GM23248 (cell line): ENCODE data around the gene NRSN2. TPM values are rescaled to one million over a fixed set of nuclear protein-coding genes. Genes with fewer than 3 reads are reported as not detected.
"Not testable (repeated sequence)": the region's sequence is repeated elsewhere in the genome, so short reads cannot be mapped to it uniquely, and the experiment has no call there.

Experiments
- DNase-seq: peaks from one replicate; pipeline ENCODE4 v3.0.0-alpha.2; 2015
- H2AFZ ChIP-seq: fragments of 200-600 bp; sonication (generic); 2 replicates; pipeline ENCODE4 v1.6.1; 2016; ENCODE audit warnings: antibody characterized with exemption
- H3F3A ChIP-seq: fragments of 200-600 bp; sonication (generic); 2 replicates; pipeline ENCODE4 v1.6.1; 2016; ENCODE audit warnings: mild to moderate bottlenecking, antibody characterized with exemption, mixed run types; ENCODE audit not compliant: insufficient read depth
- H3K27ac ChIP-seq: fragments of 200-600 bp; sonication (generic); 2 replicates; pipeline ENCODE4 v1.5.1; 2016; ENCODE audit warnings: mild to moderate bottlenecking
- H3K27me3 ChIP-seq: fragments of 200-600 bp; sonication (generic); replicated peaks from 2 replicates; pipeline ENCODE4 v1.6.1; 2016; ENCODE audit warnings: mild to moderate bottlenecking; ENCODE audit not compliant: insufficient read depth
- H3K36me3 ChIP-seq: fragments of 200-600 bp; sonication (generic); 2 replicates; pipeline ENCODE4 v1.6.1; 2016; ENCODE audit warnings: low read depth, mild to moderate bottlenecking
- H3K4me1 ChIP-seq: fragments of 200-600 bp; sonication (generic); 2 replicates; pipeline ENCODE4 v1.6.1; 2016; ENCODE audit warnings: mild to moderate bottlenecking; ENCODE audit not compliant: insufficient read depth
- H3K4me2 ChIP-seq: fragments of 200-600 bp; sonication (generic); one replicate; pipeline ENCODE4 v1.6.1; 2016; ENCODE audit warnings: mild to moderate bottlenecking; ENCODE audit not compliant: unreplicated experiment
- H3K4me3 ChIP-seq: fragments of 200-600 bp; sonication (generic); 2 replicates; pipeline ENCODE4 v1.5.1; 2016; ENCODE audit warnings: mild to moderate bottlenecking
- H3K79me2 ChIP-seq: fragments of 200-600 bp; sonication (generic); 2 replicates; pipeline ENCODE4 v1.6.1; 2016; ENCODE audit warnings: mild to moderate bottlenecking; ENCODE audit not compliant: insufficient read depth
- H3K9ac ChIP-seq: fragments of 200-600 bp; sonication (generic); 2 replicates; pipeline ENCODE4 v1.6.1; 2016; ENCODE audit warnings: mild to moderate bottlenecking
- H3K9me2 ChIP-seq: fragments of 200-600 bp; sonication (generic); 2 replicates; pipeline ENCODE4 v1.6.1; 2016; ENCODE audit warnings: mixed run types, mild to moderate bottlenecking, moderate library complexity; ENCODE audit not compliant: insufficient read depth
- H3K9me3 ChIP-seq: fragments of 200-600 bp; sonication (generic); one replicate; pipeline ENCODE4 v1.6.1; 2017; ENCODE audit warnings: low read depth
- H4K20me1 ChIP-seq: fragments of 200-600 bp; sonication (generic); 2 replicates; pipeline ENCODE4 v1.6.0; 2016; ENCODE audit not compliant: insufficient read depth
- EZH2 ChIP-seq: fragments of 200-600 bp; sonication (generic); IDR thresholded peaks from 2 replicates; pipeline ENCODE4 v1.6.1; 2018; ENCODE audit warnings: antibody characterized with exemption, mild to moderate bottlenecking; ENCODE audit not compliant: insufficient read depth, poor library complexity, severe bottlenecking
- EZH2phosphoT487 ChIP-seq: fragments of 200-600 bp; sonication (generic); IDR thresholded peaks from 2 replicates; pipeline ENCODE4 v1.6.1; 2018; ENCODE audit warnings: antibody characterized with exemption, moderate library complexity, mild to moderate bottlenecking, low read depth; ENCODE audit not compliant: insufficient read depth
- WGBS, 2 experiments: methylation state at CpG; one replicate each; pipeline ENCODE4 v1.1.6; 2015 to 2017; ENCODE audit warnings: low lambda C conversion rate in 2 of 2, low coverage in 1 of 2; ENCODE audit errors: missing lambda C conversion rate in 2 of 2; 5-methylcytosine and 5-hydroxymethylcytosine counted together
- in situ Hi-C: fragments of 300-500 bp; cut with MboI; formaldehyde crosslinking; loops from 2 replicates; pipeline ENCODE4 v1.15.0; 2020
- polyA plus RNA-seq: library from polyadenylated mRNA; unstranded; fragments of >200 nt; fragmentation: Nextera tagmentation; extraction: Ambion mirVana; gene quantifications from 2 replicates; pipeline ENCODE4 v1.2.1, GENCODE V29; 2016
- total RNA-seq: library from RNA; depleted of rRNA; stranded (reverse); fragments of >200 nt; shearing (Covaris generic); gene quantifications from 2 replicates; pipeline ENCODE4 v1.2.3, GENCODE V29; 2014

Gene NRSN2
- total and polyA plus RNA-seq, 2 experiments from 2014 or later = 76.7 to 76.8 TPM

DNA sequence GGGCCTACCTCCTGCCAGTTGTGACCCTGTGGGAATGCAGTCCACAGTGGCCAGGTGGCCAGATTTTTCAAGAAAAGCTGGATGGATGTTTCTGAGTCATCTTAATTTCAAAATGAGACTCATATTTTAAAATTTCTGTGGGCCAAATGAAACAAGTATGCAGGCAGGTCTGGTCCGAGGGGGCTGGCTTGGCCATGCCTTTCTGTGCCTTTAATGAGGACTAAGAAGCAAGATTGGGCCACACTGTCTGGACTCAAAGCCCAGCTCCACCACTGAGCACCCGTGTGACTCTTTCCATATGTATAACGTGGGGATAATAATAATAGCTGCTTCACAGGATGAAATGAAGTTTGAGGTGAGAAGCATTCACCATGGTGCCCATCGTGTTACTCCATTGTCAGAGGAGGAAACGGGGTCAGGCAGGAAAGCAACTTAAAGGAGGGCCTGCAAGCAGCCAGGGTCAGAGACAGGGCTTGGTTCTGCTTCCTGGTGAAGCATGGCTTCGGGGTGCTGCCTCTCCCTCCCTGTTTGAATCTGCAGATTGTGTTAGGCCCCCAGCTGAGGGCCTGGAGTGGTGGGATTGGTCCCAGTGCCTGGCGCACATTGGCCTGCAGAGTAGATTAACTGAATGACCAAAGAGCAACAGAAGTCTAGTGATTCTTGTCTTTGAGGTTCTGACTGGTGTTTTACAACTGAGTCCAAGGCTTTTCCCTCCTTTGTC lies 17.8 kb upstream of the NRSN2 start:
- Histone ChIP-seq H3K4me3 (peak overlapping the region; percentile 84; the same call in 1 of the 2 replicates), H3K27ac (peak overlapping the region; percentile 46), H3F3A (peaks cover 34% of the 10 kb centered on the region), H3K9me2 (no peaks in the 10 kb centered on the region), H3K4me1 (peaks cover 26% of the 10 kb centered on the region), H3K9ac (peak overlapping the region; percentile 88; the same call in 1 of the 2 replicates), H4K20me1 (no peaks in the 10 kb centered on the region), H2AFZ (no peak overlapping the region), H3K9me3 (no peaks in the 10 kb centered on the region), H3K79me2 (peaks cover 19% of the 10 kb centered on the region), H3K4me2 (peak overlapping the region; percentile 34), H3K36me3 (no peaks in the 10 kb centered on the region), H3K27me3 (no peaks in the 10 kb centered on the region)
- in situ Hi-C loops = no loop called here
- TF ChIP-seq EZH2phosphoT487 (no peak), EZH2 (no peak)
- WGBS, 2 experiments = 48 to 51% methylated on average over 7 of the region's 7 CpGs
- DNase-seq = peak; percentile 65

DNA sequence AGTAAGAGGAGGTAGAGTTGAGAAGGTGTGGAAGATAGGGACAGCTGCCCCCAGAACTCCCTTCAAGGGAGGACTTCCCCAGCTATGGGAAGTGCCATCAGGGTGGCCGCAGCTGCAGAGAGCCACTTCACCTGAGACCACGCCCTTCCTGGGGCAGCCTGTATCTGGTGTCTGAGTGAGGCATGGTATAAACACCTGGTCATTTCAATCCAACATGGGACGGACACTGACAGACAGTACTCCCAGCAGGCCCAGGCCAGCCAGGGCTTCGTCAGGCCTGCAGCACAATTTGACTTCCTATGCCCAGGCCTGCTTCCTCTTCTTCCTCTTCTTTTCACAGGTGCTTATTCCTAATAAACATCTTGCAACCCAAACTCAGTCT lies 17.1 kb upstream of the NRSN2 start:
- Histone ChIP-seq H3K27ac (peak overlapping the region; percentile 46; the same call in 1 of the 2 replicates), H4K20me1 (no peaks in the 10 kb centered on the region), H3K4me3 (no peak overlapping the region), H2AFZ (no peak overlapping the region), H3K9ac (no peak overlapping the region), H3K9me3 (no peaks in the 10 kb centered on the region), H3K27me3 (no peaks in the 10 kb centered on the region), H3F3A (peaks cover 31% of the 10 kb centered on the region), H3K36me3 (no peaks in the 10 kb centered on the region), H3K4me1 (peaks cover 26% of the 10 kb centered on the region), H3K9me2 (no peaks in the 10 kb centered on the region), H3K79me2 (peaks cover 19% of the 10 kb centered on the region), H3K4me2 (no peak overlapping the region)
- in situ Hi-C loops = no loop called here
- DNase-seq = no peak
- no peak for TF ChIP-seq EZH2phosphoT487
- TF ChIP-seq EZH2 = no peak
- WGBS, 2 experiments = 89 to 94% methylated on average over 3 to 4 of the region's 4 CpGs

DNA sequence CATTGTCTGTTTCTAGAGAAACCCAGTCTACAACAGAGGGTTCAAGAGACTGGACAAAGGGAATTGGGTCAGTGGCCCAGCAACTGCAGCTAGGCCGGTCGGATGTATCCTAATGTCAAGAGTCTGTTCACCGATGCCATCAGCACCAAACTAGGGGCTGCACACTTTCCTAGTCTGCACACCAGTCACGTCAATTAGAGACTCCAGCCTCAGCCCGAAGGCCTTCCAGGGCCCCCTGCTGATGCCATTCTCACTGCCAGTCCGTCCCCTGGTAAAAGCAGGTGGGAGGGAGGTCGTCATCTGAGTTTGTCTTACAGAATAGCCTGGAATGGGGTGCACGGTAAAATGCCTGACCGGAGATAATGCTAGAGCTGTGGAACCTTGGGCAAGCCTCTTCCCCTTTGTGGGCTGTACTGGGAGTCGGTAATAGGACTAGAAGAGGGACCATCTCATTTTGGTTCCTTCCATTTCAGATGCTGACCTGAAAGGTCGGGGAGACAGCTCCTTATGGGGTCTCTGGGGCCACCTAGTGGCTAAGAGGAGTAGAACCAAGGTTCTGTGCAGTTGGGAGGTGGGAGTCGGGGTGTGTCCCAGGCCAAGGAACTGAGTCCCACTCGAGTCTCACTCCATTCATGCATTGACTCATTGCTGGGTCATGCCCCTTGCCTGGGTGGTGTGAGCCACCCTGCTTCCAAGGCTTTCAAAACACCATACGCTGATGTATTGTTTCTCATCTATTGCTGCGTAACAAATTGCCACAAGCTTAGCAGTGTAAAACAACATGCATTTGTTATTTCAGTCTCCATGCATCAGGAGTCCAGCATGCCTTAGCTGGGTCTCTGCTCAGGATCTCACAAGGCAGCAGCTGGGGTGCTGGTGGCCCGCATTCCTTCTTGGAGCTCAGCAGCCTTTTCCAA lies 16.4 kb upstream of the NRSN2 start:
- H3K4me1 ChIP-seq = peaks cover 26% of the 10 kb centered on the region
- H2AFZ ChIP-seq = no peak overlapping the region
- no peaks in the 10 kb centered on the region for H3K9me2 ChIP-seq
- no peaks in the 10 kb centered on the region for H4K20me1 ChIP-seq
- H3K27me3 ChIP-seq = no peaks in the 10 kb centered on the region
- H3K9me3 ChIP-seq = no peaks in the 10 kb centered on the region
- in situ Hi-C loops = no loop called here
- 39 to 40% methylated on average over 16 of the region's 16 CpGs for WGBS, 2 experiments
- peak; percentile 85 for DNase-seq
- H3K36me3 ChIP-seq = no peaks in the 10 kb centered on the region
- H3K9ac ChIP-seq = peak overlapping the region; percentile 54
- peaks cover 19% of the 10 kb centered on the region for H3K79me2 ChIP-seq
- H3K4me3 ChIP-seq = no peak overlapping the region
- no peak for TF ChIP-seq EZH2
- TF ChIP-seq EZH2phosphoT487 = no peak
- peak overlapping the region; percentile 22 for H3K4me2 ChIP-seq
- peak overlapping the region; percentile 74 for H3K27ac ChIP-seq
- peaks cover 30% of the 10 kb centered on the region for H3F3A ChIP-seq

DNA sequence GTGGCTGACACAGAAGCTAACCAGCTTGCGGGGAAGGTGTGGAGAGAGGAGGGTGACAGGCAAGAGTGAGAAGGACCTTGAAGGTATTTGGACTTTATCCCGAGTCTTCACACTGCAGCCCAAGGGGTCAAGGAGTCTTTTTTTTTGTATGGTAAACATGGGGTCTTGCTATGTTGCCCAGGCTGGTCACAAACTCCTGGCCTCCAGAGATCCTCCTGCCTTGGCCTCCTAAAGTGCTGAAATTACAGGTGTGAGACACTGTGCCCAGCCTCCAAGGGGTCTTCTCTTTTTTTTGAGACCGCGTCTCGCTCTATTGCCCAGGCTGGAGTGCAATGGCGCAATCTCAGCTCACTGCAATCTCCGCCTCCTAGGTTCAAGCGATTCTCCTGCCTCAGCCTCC lies 12.3 kb upstream of the NRSN2 start:
- Histone ChIP-seq H3K9ac (no peak overlapping the region), H2AFZ (no peak overlapping the region), H3F3A (peaks cover 19% of the 10 kb centered on the region), H3K79me2 (0 out of 2 replicates have a peak, but pooled peaks cover 6% of the 10 kb centered on the region), H3K9me2 (no peaks in the 10 kb centered on the region), H3K27ac (no peak overlapping the region), H4K20me1 (no peaks in the 10 kb centered on the region), H3K27me3 (no peaks in the 10 kb centered on the region), H3K4me3 (no peak overlapping the region), H3K36me3 (no peaks in the 10 kb centered on the region), H3K4me2 (no peak overlapping the region), H3K9me3 (no peaks in the 10 kb centered on the region), H3K4me1 (peaks cover 11% of the 10 kb centered on the region)
- 96 to 97% methylated on average over 8 of the region's 8 CpGs for WGBS, 2 experiments
- in situ Hi-C loops = no loop called here
- no peak for TF ChIP-seq EZH2phosphoT487
- no peak for TF ChIP-seq EZH2
- no peak for DNase-seq

DNA sequence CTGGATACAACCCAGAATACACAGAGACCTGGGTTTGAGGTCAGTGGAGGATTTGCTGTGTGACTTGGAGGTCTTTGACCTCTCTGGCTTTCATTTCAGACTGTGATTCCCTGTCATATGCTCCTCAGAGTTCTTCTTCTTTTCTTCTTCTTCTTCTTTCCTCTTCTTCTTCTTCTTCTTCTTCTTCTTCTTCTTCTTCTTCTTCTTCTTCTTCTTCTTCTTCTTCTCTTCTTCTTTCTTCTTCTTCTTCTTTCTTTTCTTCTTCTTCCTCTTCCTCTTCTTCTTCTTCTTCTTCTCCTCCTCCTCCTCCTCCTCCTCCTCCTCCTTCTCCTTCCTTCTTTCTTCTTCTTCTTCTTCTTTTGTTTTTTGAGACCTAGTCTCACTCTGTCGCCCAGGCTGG lies 10.9 kb upstream of the NRSN2 start:
- H4K20me1 ChIP-seq, H3K9me3 ChIP-seq, H3K4me2 ChIP-seq, H3K27ac ChIP-seq, in situ Hi-C loops, H3K4me3 ChIP-seq, H2AFZ ChIP-seq, DNase-seq, H3K4me1 ChIP-seq, H3K79me2 ChIP-seq, H3K36me3 ChIP-seq, H3K9me2 ChIP-seq, H3K27me3 ChIP-seq, H3K9ac ChIP-seq, H3F3A ChIP-seq: not testable (repeated sequence)
- 75 to 89% methylated on average over 1 of the region's 1 CpG for WGBS, 2 experiments
